HUES64 (cell line): ENCODE data around the gene TARP.
"Not testable (repeated sequence)": the region's sequence is repeated elsewhere in the genome, so short reads cannot be mapped to it uniquely, and the experiment has no call there.

Source experiments
- H3K27ac ChIP-seq: 2 replicates; pipeline ENCODE4 v1.7.0; 2013; ENCODE audit warnings: low read depth, low read length, inconsistent platforms
- H3K27me3 ChIP-seq: 2 replicates; pipeline ENCODE4 v1.6.1; 2013; ENCODE audit warnings: mild to moderate bottlenecking, low read length; ENCODE audit not compliant: insufficient read depth
- H3K36me3 ChIP-seq: 2 replicates; pipeline ENCODE4 v1.6.1; 2013; ENCODE audit warnings: mild to moderate bottlenecking, low read length; ENCODE audit not compliant: insufficient read depth
- H3K4me1 ChIP-seq: 2 replicates; pipeline ENCODE4 v1.6.1; 2013; ENCODE audit warnings: mild to moderate bottlenecking, low read length, moderate library complexity; ENCODE audit not compliant: insufficient read depth
- H3K4me3 ChIP-seq: 2 replicates; pipeline ENCODE4 v1.5.1; 2013; ENCODE audit warnings: mild to moderate bottlenecking, low read length, moderate library complexity
- H3K9ac ChIP-seq: 2 replicates; pipeline ENCODE4 v1.6.1; 2013; ENCODE audit warnings: mild to moderate bottlenecking, low read depth, low read length
- H3K9me3 ChIP-seq: 2 replicates; pipeline ENCODE4 v1.6.1; 2013; ENCODE audit warnings: low read depth, low read length; ENCODE audit not compliant: insufficient read depth
- WGBS: fragments of 150-250, 120-280 bp; methylation state at CpG from one replicate; pipeline ENCODE4 v1.1.7; 2013; ENCODE audit warnings: missing lambda C conversion rate; 5-methylcytosine and 5-hydroxymethylcytosine counted together

The TARP gene

GRCh38 chr7:38262026-38262425 lies 11.4 kb downstream of the TARP start:
- not testable (repeated sequence) for H3K9me3 ChIP-seq, H3K4me1 ChIP-seq, H3K9ac ChIP-seq, H3K27me3 ChIP-seq, H3K27ac ChIP-seq, H3K4me3 ChIP-seq, H3K36me3 ChIP-seq
- WGBS, result 76% methylated on average over 2 of the region's 2 CpGs

- not testable (repeated sequence) for H3K27ac ChIP-seq, H3K4me1 ChIP-seq, H3K9ac ChIP-seq, H3K4me3 ChIP-seq, H3K27me3 ChIP-seq, H3K36me3 ChIP-seq, H3K9me3 ChIP-seq
- WGBS, result 95% methylated on average over 12 of the region's 12 CpGs
Observed at GRCh38 chr7:38261601-38262000, 11.8 kb downstream of the TARP start.

GRCh38 chr7:38259157-38259556 lies 14.3 kb downstream of the TARP start:
- not testable (repeated sequence) for H3K27me3 ChIP-seq, H3K9me3 ChIP-seq, H3K4me1 ChIP-seq, H3K4me3 ChIP-seq, H3K9ac ChIP-seq, H3K36me3 ChIP-seq, H3K27ac ChIP-seq
- 94% methylated on average over 7 of the region's 8 CpGs for WGBS

DNA sequence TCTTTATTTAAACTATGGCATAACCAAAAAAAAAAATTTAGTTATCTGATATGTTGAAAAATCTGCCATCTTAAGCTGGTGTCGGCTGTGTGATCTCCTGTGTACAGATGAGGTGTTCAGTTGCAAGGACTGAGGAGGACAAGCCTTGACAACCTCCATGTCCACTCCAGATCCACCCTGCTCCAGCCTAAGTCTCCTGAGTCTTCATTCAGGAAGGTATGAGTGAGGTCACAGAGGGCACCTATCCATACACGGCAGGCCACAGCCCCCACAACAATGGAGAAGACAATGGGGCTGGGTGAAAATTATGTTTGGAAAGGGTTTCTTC lies 16.1 kb downstream of the TARP start:
- H3K9ac ChIP-seq, result no peak overlapping the region
- no peaks in the 10 kb centered on the region for H3K36me3 ChIP-seq
- H3K9me3 ChIP-seq, result no peaks in the 10 kb centered on the region
- no peaks in the 10 kb centered on the region for H3K27me3 ChIP-seq
- no peak overlapping the region for H3K27ac ChIP-seq
- H3K4me3 ChIP-seq, result no peak overlapping the region
- 93% methylated on average over 2 of the region's 2 CpGs for WGBS
- no peaks in the 10 kb centered on the region for H3K4me1 ChIP-seq

DNA sequence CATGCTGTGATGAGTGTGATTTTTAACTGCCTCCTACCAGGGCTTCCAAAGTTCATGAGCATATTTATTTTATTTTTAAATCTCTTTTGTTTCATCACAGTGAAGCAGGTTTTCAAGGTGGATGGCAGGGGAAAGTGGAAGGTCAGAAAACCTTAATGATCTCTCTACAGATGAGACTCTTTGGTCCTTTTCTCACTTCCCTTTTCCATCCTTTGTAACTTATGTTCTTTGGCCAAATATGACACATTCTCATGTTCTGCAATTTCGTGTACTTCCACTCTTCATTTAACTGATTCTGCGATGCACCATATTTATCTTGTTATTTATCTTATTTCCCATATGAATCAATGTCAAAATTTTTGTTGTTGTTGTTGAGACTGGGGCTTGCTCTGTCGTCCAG lies 23.6 kb downstream of the TARP start:
- H3K4me1 ChIP-seq, H3K27me3 ChIP-seq, H3K27ac ChIP-seq, H3K36me3 ChIP-seq, H3K4me3 ChIP-seq, H3K9ac ChIP-seq, H3K9me3 ChIP-seq: not testable (repeated sequence)
- WGBS, result 81% methylated on average over 1 of the region's 3 CpGs

GRCh38 chr7:38248069-38248567 lies 25.3 kb downstream of the TARP start:
- no peak overlapping the region for H3K27ac ChIP-seq
- no peak overlapping the region for H3K4me3 ChIP-seq
- no peaks in the 10 kb centered on the region for H3K36me3 ChIP-seq
- no peaks in the 10 kb centered on the region for H3K4me1 ChIP-seq
- 96% methylated on average over 5 of the region's 5 CpGs for WGBS
- no peaks in the 10 kb centered on the region for H3K9me3 ChIP-seq
- H3K9ac ChIP-seq, result no peak overlapping the region
- no peaks in the 10 kb centered on the region for H3K27me3 ChIP-seq

GRCh38 chr7:38245409-38245977 lies 27.9 kb downstream of the TARP start:
- 100% methylated on average over 3 of the region's 3 CpGs for WGBS
- Histone ChIP-seq H3K36me3 (no peaks in the 10 kb centered on the region), H3K9me3 (no peaks in the 10 kb centered on the region), H3K4me3 (no peak overlapping the region), H3K27ac (no peak overlapping the region), H3K9ac (no peak overlapping the region), H3K27me3 (no peaks in the 10 kb centered on the region), H3K4me1 (no peaks in the 10 kb centered on the region)

DNA sequence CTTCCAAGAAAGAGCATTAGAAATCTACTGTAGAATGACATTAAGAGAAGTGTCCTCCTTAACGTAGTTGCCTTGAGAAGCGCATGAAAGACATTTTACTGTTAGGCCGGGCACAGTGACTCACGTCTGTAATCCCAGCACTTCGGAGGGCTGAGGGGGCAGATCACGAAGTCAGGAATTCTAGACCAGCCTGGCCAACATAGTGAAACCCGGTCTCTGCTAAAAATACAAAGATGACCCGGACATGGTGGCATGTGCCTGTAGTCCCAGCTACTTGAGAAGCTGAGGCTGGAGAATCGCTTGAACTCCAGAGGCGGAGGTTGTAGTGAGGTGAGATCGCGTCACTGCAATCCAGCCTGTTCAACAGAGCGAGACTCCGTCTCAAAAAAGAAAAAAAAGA lies 28.9 kb downstream of the TARP start:
- Histone ChIP-seq H3K27ac (no peak overlapping the region), H3K9ac (no peak overlapping the region), H3K4me1 (no peaks in the 10 kb centered on the region), H3K27me3 (no peaks in the 10 kb centered on the region), H3K4me3 (no peak overlapping the region), H3K9me3 (no peaks in the 10 kb centered on the region), H3K36me3 (no peaks in the 10 kb centered on the region)
- WGBS, result 91% methylated on average over 14 of the region's 14 CpGs

DNA sequence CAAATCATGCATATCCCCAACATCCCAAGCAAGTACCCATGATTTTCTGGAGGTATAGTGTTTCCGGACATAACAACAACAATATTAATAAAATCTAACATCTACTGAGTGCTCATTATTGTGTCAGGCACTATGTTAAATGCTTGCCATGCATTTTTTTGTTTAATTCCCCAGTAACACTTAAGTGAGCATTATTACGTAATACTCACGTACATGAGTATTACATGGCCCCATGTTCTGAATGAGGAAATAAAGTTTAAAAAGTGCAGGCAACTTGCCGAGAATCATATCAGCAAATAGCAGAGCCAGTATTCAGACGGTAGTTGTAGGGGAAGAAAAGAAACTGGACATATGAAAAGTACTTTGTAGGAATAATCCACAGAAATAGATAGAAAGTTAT lies 30.1 kb downstream of the TARP start:
- not testable (repeated sequence) for H3K36me3 ChIP-seq, H3K4me3 ChIP-seq, H3K4me1 ChIP-seq, H3K27ac ChIP-seq, H3K9ac ChIP-seq, H3K27me3 ChIP-seq, H3K9me3 ChIP-seq
- 98% methylated on average over 5 of the region's 5 CpGs for WGBS

DNA sequence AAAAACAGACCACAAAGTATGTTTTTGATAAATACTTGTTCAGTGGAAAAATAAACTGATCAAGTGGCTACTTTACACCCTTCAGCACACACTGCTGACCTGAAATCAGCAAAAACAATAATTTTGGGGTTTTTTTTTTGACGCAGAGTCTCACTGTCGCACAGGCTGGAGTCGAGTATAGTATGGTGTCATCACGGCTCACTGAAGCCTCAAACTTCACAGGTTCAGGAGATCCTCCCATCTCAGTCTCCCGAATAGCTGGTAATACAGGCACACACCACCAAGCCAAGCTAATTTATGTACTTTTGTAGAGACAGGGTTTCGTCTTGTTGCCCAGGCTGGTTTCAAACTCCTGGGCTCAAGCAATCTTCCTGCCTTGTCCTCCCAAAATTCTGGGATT lies 30.6 kb downstream of the TARP start:
- Histone ChIP-seq H3K36me3 (no peaks in the 10 kb centered on the region), H3K9me3 (no peaks in the 10 kb centered on the region), H3K27ac (no peak overlapping the region), H3K27me3 (no peaks in the 10 kb centered on the region), H3K4me3 (no peak overlapping the region), H3K9ac (no peak overlapping the region), H3K4me1 (no peaks in the 10 kb centered on the region)
- 97% methylated on average over 6 of the region's 6 CpGs for WGBS

DNA sequence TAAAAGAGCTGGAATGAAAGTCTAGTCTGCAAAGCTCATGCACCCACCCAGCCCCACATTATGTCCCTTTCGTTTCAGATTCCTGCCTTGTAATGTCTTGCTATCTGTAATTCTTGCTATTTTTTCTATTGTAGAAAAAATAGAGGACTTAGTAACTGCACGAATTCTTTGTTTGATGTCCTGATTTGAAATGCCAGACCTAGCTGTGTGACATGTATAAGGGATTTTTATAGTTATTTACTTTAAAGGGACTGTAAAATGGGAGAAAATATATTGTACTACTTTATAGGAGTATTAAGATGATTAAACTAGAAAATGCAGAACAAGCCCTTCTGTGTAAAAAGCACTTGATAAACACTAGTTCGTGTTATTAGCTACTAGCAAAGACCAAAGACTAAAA lies 32.4 kb downstream of the TARP start:
- H3K27ac ChIP-seq, result no peak overlapping the region
- WGBS, result 97% methylated on average over 3 of the region's 3 CpGs
- H3K36me3 ChIP-seq, result no peaks in the 10 kb centered on the region
- H3K4me1 ChIP-seq, result no peaks in the 10 kb centered on the region
- no peak overlapping the region for H3K4me3 ChIP-seq
- no peaks in the 10 kb centered on the region for H3K9me3 ChIP-seq
- H3K27me3 ChIP-seq, result no peaks in the 10 kb centered on the region
- H3K9ac ChIP-seq, result no peak overlapping the region

- not testable (repeated sequence) for H3K4me3 ChIP-seq, H3K9ac ChIP-seq, H3K36me3 ChIP-seq, H3K4me1 ChIP-seq, H3K27ac ChIP-seq, H3K9me3 ChIP-seq, H3K27me3 ChIP-seq
- 94% methylated on average over 9 of the region's 10 CpGs for WGBS
Observed at GRCh38 chr7:38239129-38239528, 34.3 kb downstream of the TARP start.
